H1 (cell line): ENCODE data around the gene CCSER2. TPM values are rescaled to one million over a fixed set of nuclear protein-coding genes. Genes with fewer than 3 reads are reported as not detected.

ENCODE experiments used
- CTCF ChIA-PET: fragments of 300-600 bp; sonication (Branson Sonifier 250); formaldehyde crosslinking; loops from one replicate; lab custom pipeline; 2021; ENCODE audit not compliant: partially characterized antibody; lab: Charles Lee
- POLR2A ChIA-PET: fragments of 300-600 bp; sonication (Branson Sonifier 250); formaldehyde crosslinking; loops from one replicate; lab custom pipeline; 2021; ENCODE audit warnings: inconsistent platforms; ENCODE audit not compliant: partially characterized antibody; lab: Charles Lee
- DNase-seq, 2 experiments: peaks; one replicate each; pipeline versions ENCODE4 v3.0.0 to v3.0.0-alpha.2; 2010 to 2022; ENCODE audit warnings: low spot score in 2 of 2, low read depth in 1 of 2, mixed read lengths in 1 of 2
- FAIRE-seq: peaks from 2 replicates; lab custom pipeline; 2011; peaks lifted over from hg19 to GRCh38; lab: Jason Lieb, UNC
- H2AFZ ChIP-seq: 2 replicates; pipeline ENCODE4 v1.8.1; 2012; ENCODE audit warnings: low read length, inconsistent platforms
- H2AK5ac ChIP-seq: 2 replicates; pipeline ENCODE4 v1.6.1; 2013; ENCODE audit warnings: low read depth, low read length
- H2BK120ac ChIP-seq: replicated peaks from 2 replicates; pipeline ENCODE3; 2013; ENCODE audit warnings: low read depth, low read length, inconsistent platforms
- H2BK12ac ChIP-seq: 2 replicates; pipeline ENCODE4 v1.6.1; 2013; ENCODE audit warnings: low read depth, low read length
- H2BK15ac ChIP-seq: 2 replicates; pipeline ENCODE4 v1.6.1; 2013; ENCODE audit warnings: low read length
- H2BK20ac ChIP-seq: 2 replicates; pipeline ENCODE4 v1.6.1; 2013; ENCODE audit warnings: low read length
- H2BK5ac ChIP-seq: 2 replicates; pipeline ENCODE4 v1.6.1; 2013; ENCODE audit warnings: low read depth, low read length
- H3K14ac ChIP-seq: 2 replicates; pipeline ENCODE4 v1.6.1; 2013; ENCODE audit warnings: inconsistent platforms; ENCODE audit not compliant: insufficient read length
- H3K18ac ChIP-seq: 2 replicates; pipeline ENCODE4 v1.6.1; 2013; ENCODE audit warnings: low read length; ENCODE audit errors: extremely low read depth
- H3K23ac ChIP-seq: 2 replicates; pipeline ENCODE4 v1.6.1; 2013; ENCODE audit warnings: inconsistent platforms; ENCODE audit not compliant: insufficient read length
- H3K23me2 ChIP-seq: 2 replicates; pipeline ENCODE4 v1.6.1; 2013; ENCODE audit warnings: low read depth, low read length
- H3K27ac ChIP-seq: 2 replicates; pipeline ENCODE4 v1.6.1; 2011; ENCODE audit warnings: low read depth, low read length, inconsistent platforms
- H3K27me3 ChIP-seq, 4 experiments: replicated peaks in 1 of 4; 1 replicate in 1 of 4; 2 replicates in 3 of 4; pipeline versions ENCODE4 v1.6.1 to v1.8.1; 2011 to 2013; ENCODE audit warnings: low read length in 3 of 4, mild to moderate bottlenecking in 3 of 4, inconsistent platforms in 2 of 4, mixed read lengths in 2 of 4, moderate library complexity in 1 of 4; ENCODE audit not compliant: control insufficient read depth in 3 of 4, insufficient read depth in 3 of 4; ENCODE audit errors: extremely low read depth in 1 of 4
- H3K36me3 ChIP-seq, 4 experiments: 2 replicates each; pipeline versions ENCODE4 v1.6.1 to v1.8.1; 2011 to 2013; ENCODE audit warnings: mild to moderate bottlenecking in 4 of 4, low read length in 3 of 4, moderate library complexity in 2 of 4, control low read depth in 1 of 4, inconsistent platforms in 1 of 4; ENCODE audit not compliant: insufficient read depth in 4 of 4, control insufficient read depth in 2 of 4
- H3K4ac ChIP-seq: replicated peaks from 2 replicates; pipeline ENCODE3; 2013; ENCODE audit warnings: low read length, low read depth, mixed read lengths, inconsistent platforms; ENCODE audit not compliant: insufficient read length
- H3K4me1 ChIP-seq, 4 experiments: replicated peaks in 1 of 4; 1 replicate in 1 of 4; 2 replicates in 3 of 4; pipeline versions ENCODE4 v1.6.1 to v1.8.1; 2011 to 2013; ENCODE audit warnings: low read length in 3 of 4, inconsistent platforms in 2 of 4, mixed read lengths in 1 of 4; ENCODE audit not compliant: insufficient read depth in 4 of 4, control insufficient read depth in 3 of 4
- H3K4me2 ChIP-seq, 2 experiments: 2 replicates each; pipeline versions ENCODE4 v1.6.1 to v1.8.1; 2011 to 2013; ENCODE audit warnings: low read depth in 2 of 2, low read length in 2 of 2, control low read depth in 1 of 2, inconsistent platforms in 1 of 2, mild to moderate bottlenecking in 1 of 2; ENCODE audit not compliant: insufficient read depth in 1 of 2
- H3K4me3 ChIP-seq, 4 experiments: fragments of 200-600, 300-600 bp in 1 of 4; sonication (generic), shearing (Covaris generic), sonication (Bioruptor Twin) in 1 of 4; 2 replicates each; pipeline versions ENCODE4 v1.5.1 to v1.8.1; 2011 to 2016; ENCODE audit warnings: low read length in 4 of 4, low read depth in 3 of 4, control low read depth in 2 of 4, inconsistent platforms in 2 of 4, mild to moderate bottlenecking in 2 of 4, mixed read lengths in 1 of 4, moderate library complexity in 1 of 4; ENCODE audit not compliant: insufficient read depth in 2 of 4; ENCODE audit errors: extremely low read depth in 1 of 4
- H3K56ac ChIP-seq: replicated peaks from 2 replicates; pipeline ENCODE3; 2013; ENCODE audit warnings: low read depth, mild to moderate bottlenecking, mixed read lengths, low read length, inconsistent platforms; ENCODE audit not compliant: insufficient read length
- H3K79me1 ChIP-seq: 2 replicates; pipeline ENCODE4 v1.6.1; 2013; ENCODE audit warnings: low read depth, low read length, control low read depth
- H3K79me2 ChIP-seq, 2 experiments: 2 replicates each; pipeline versions ENCODE4 v1.6.1 to v1.8.1; 2012 to 2013; ENCODE audit warnings: low read length in 2 of 2, mild to moderate bottlenecking in 2 of 2, inconsistent platforms in 1 of 2; ENCODE audit not compliant: insufficient read depth in 2 of 2, control insufficient read depth in 1 of 2
- H3K9ac ChIP-seq, 4 experiments: replicated peaks in 1 of 4; 1 replicate in 1 of 4; 2 replicates in 3 of 4; pipeline versions ENCODE4 v1.6.1 to v1.8.1; 2011 to 2013; ENCODE audit warnings: low read depth in 3 of 4, low read length in 3 of 4, control low read depth in 2 of 4, mild to moderate bottlenecking in 2 of 4, moderate library complexity in 2 of 4, inconsistent platforms in 1 of 4; ENCODE audit errors: extremely low read depth in 1 of 4
- H3K9me3 ChIP-seq, 2 experiments: 2 replicates each; pipeline versions ENCODE4 v1.6.1 to v1.8.1; 2012 to 2013; ENCODE audit warnings: mild to moderate bottlenecking in 2 of 2, moderate library complexity in 2 of 2, control low read depth in 1 of 2, inconsistent platforms in 1 of 2, low read depth in 1 of 2, low read length in 1 of 2, mixed read lengths in 1 of 2; ENCODE audit not compliant: insufficient read depth in 2 of 2
- H4K20me1 ChIP-seq, 2 experiments: replicated peaks in 1 of 2; 2 replicates each; pipeline versions ENCODE3 to v1.8.1; 2011 to 2013; ENCODE audit warnings: inconsistent platforms in 2 of 2, low read length in 2 of 2, mild to moderate bottlenecking in 1 of 2; ENCODE audit not compliant: insufficient read depth in 2 of 2, control insufficient read depth in 1 of 2
- H4K5ac ChIP-seq: 2 replicates; pipeline ENCODE4 v1.6.1; 2013; ENCODE audit warnings: low read length, low read depth, mixed read lengths, inconsistent platforms; ENCODE audit not compliant: insufficient read length
- H4K8ac ChIP-seq: 2 replicates; pipeline ENCODE4 v1.8.0; 2013; ENCODE audit warnings: mild to moderate bottlenecking, moderate library complexity, low read length, inconsistent platforms; ENCODE audit not compliant: insufficient read depth; ENCODE audit errors: extremely low read depth
- H4K91ac ChIP-seq: replicated peaks from 2 replicates; pipeline ENCODE3; 2013; ENCODE audit warnings: low read length, mixed read lengths, inconsistent platforms; ENCODE audit not compliant: insufficient read length
- CBX8 ChIP-seq: fragments of 300-800, 300-1000 bp; sonication (generic); IDR thresholded peaks from 2 replicates; pipeline ENCODE4 v1.7.1; 2016; ENCODE audit warnings: low read depth, low read length, borderline replicate concordance
- RFX5 ChIP-seq: IDR thresholded peaks from 2 replicates; pipeline ENCODE4 v1.6.1; 2011; ENCODE audit warnings: low read depth, low read length, improper control_type of control experiment, borderline replicate concordance
- SP1 ChIP-seq: IDR thresholded peaks from 2 replicates; pipeline ENCODE4 v1.6.1; 2011; ENCODE audit warnings: low read depth, low read length
- TAF1 ChIP-seq: IDR thresholded peaks from 2 replicates; pipeline ENCODE4 v1.6.1; 2011; ENCODE audit warnings: mild to moderate bottlenecking, low read depth, low read length
- TEAD4 ChIP-seq: IDR thresholded peaks from 2 replicates; pipeline ENCODE4 v1.6.1; 2012; ENCODE audit warnings: low read depth, low read length, inconsistent platforms, mixed read lengths
- WGBS, 2 experiments: shearing (Covaris generic) in 1 of 2; methylation state at CpG; one replicate each; pipeline versions ENCODE4 v1.1.6 to v1.1.7; 2013 to 2015; ENCODE audit warnings: low lambda C conversion rate in 2 of 2, mixed read lengths in 2 of 2, inconsistent platforms in 1 of 2, low coverage in 1 of 2, missing lambda C conversion rate in 1 of 2; ENCODE audit not compliant: insufficient replicate concordance in 2 of 2, insufficient coverage in 1 of 2, insufficient read length in 1 of 2; ENCODE audit errors: extremely low coverage in 1 of 2, missing lambda C conversion rate in 1 of 2; 5-methylcytosine and 5-hydroxymethylcytosine counted together
- polyA plus RNA-seq, 7 experiments: library from polyadenylated mRNA; depleted of rRNA in 3 of 7; stranded (reverse) in 5 of 7; unstranded in 2 of 7; fragments of >200 nt in 5 of 7; fragments of 200-250 nt in 2 of 7; gene quantifications; 1 replicate in 5 of 7; 2 replicates in 1 of 7; 4 replicates in 1 of 7; pipeline versions ENCODE4 v1.2.1 to v1.2.3, GENCODE V29; 2011 to 2013; ENCODE audit warnings: missing spikeins in 2 of 7, mixed read lengths in 2 of 7
- total RNA-seq: library from RNA; stranded (reverse); fragmentation: NEBNext Ultra II Directional; extraction: Animal tissue kit (Norgen Biotek cat#: 25700); gene quantifications from 2 replicates; pipeline ENCODE4 v1.2.1, GENCODE V29; 2021

CCSER2 gene
- total and polyA plus RNA-seq, 2 of the 8 experiments (the other 6 are each of a cell fraction or from before 2014, with no cell fraction given), result 6.9 to 30.5 TPM

DNA sequence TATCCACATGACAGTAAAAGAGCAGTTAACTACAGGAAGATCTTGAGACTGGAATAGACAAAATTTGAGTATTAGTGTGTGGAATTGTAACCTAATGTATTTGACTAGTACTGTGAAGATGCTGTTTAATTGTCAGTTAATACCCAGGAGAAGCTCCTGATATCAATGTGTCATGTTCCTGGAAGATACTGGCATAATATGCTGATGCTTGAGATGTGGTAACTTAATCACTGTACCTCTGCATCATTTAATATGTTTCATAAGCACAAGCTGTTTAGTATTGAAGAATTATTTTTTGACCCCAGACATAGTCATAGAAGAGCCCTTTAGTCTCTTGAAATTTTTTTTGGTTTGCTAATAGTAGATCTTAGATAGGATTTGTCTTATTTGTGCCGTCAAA is 15.4 kb downstream of the CCSER2 start:
- no peaks in the 10 kb centered on the region for H3K23me2 ChIP-seq
- H3K18ac ChIP-seq, result no peak overlapping the region
- peaks cover 0 to 57% of the 10 kb centered on the region in 2 experiments; a peak in 2 of 4 replicates for H3K79me2 ChIP-seq
- H4K8ac ChIP-seq, result no peak overlapping the region
- no peak overlapping the region for H3K14ac ChIP-seq
- no peaks in the 10 kb centered on the region for H3K27me3 ChIP-seq
- no peak overlapping the region for H2AFZ ChIP-seq
- H3K4me3 ChIP-seq, result no peak overlapping the region
- peaks cover 0 to 2% of the 10 kb centered on the region in 2 experiments for H4K20me1 ChIP-seq
- H2BK5ac ChIP-seq, result no peak overlapping the region
- no peak overlapping the region for H2AK5ac ChIP-seq
- no peak overlapping the region for H4K91ac ChIP-seq
- no peak overlapping the region for H2BK120ac ChIP-seq
- DNase-seq (no peak), FAIRE-seq (no peak)
- no peak overlapping the region for H2BK12ac ChIP-seq
- H3K56ac ChIP-seq, result no peak overlapping the region
- H3K79me1 ChIP-seq, result no peaks in the 10 kb centered on the region
- WGBS, 2 experiments, result 80% methylated on average over 1 of the region's 1 CpG; no CpG with 5 or more reads in 1 of the 2 experiments
- H4K5ac ChIP-seq, result no peak overlapping the region
- H2BK15ac ChIP-seq, result no peak overlapping the region
- ChIA-PET CTCF (interaction anchor here (1.0 to 3.9 kb wide), 5 partner anchors 7 to 86 kb away, joined by 3 to 31 read pairs (median 5); no protein-coding TSS in a partner anchor), POLR2A (interaction anchor here (1.4 kb wide), 1 partner anchor 9 kb away, joined by 5 read pairs; no protein-coding TSS in a partner anchor)
- no peak overlapping the region for H3K4ac ChIP-seq
- no peak overlapping the region for H3K4me2 ChIP-seq
- H3K23ac ChIP-seq, result no peak overlapping the region
- no peak overlapping the region for H2BK20ac ChIP-seq
- peaks cover 0 to 2% (median 0%) of the 10 kb centered on the region in 4 experiments; a peak in 1 of 8 replicates for H3K36me3 ChIP-seq
- no peak overlapping the region for H3K27ac ChIP-seq
- H3K9ac ChIP-seq, result no peak overlapping the region
- H3K4me1 ChIP-seq, result peaks cover 0 to 10% (median 3%) of the 10 kb centered on the region in 4 experiments; a peak in 3 of 7 replicates
- H3K9me3 ChIP-seq, result peaks cover 0 to 14% of the 10 kb centered on the region in 2 experiments; a peak in 1 of 4 replicates
- TF ChIP-seq SP1 (no peak), TAF1 (no peak), TEAD4 (no peak), RFX5 (no peak), CBX8 (no peak)
